ENCODE data around the gene S100A13. TPM values are rescaled to one million over a fixed set of nuclear protein-coding genes. Genes with fewer than 3 reads are reported as not detected.

The S100A13 gene
- polyA plus RNA-seq, 1 experiment, result 313 TPM

- ChIA-PET CTCF (interaction anchor here (1.1 to 2.7 kb wide), 7 partner anchors 12 to 129 kb away, joined by 3 to 10 read pairs (median 3); partner anchors contain the start of gene S100A13), POLR2A (no interaction called here)
- TF ChIP-seq CTCF (IDR thresholded peaks at IDR 0.05; ENCODE audit: insufficient read depth, low read depth, low read length), result no peak
- Histone ChIP-seq H3K36me3 (ENCODE audit: control insufficient read depth, insufficient read depth, low read length) (peaks cover 26% of the 10 kb centered on the region), H3K27me3 (ENCODE audit: control insufficient read depth, insufficient read depth, low read length) (no peaks in the 10 kb centered on the region), H3K4me3 (ENCODE audit: low read depth, low read length) (no peak overlapping the region)
- DNase-seq (ENCODE audit: low read depth), result no peak
Observed at GRCh38 chr1:153639280-153639679, 12.0 kb upstream of the S100A13 start.

- ChIA-PET POLR2A (no interaction called here), CTCF (interaction anchor here (1.3 to 1.4 kb wide), 2 partner anchors 9 to 128 kb away, joined by 4 to 5 read pairs; no protein-coding TSS in a partner anchor)
- peaks cover 26% of the 10 kb centered on the region for H3K36me3 ChIP-seq (ENCODE audit: control insufficient read depth, insufficient read depth, low read length)
- DNase-seq (ENCODE audit: low read depth), result no peak
- no peak for TF ChIP-seq CTCF (IDR thresholded peaks at IDR 0.05; ENCODE audit: insufficient read depth, low read depth, low read length)
- H3K4me3 ChIP-seq (ENCODE audit: low read depth, low read length), result no peak overlapping the region
- no peaks in the 10 kb centered on the region for H3K27me3 ChIP-seq (ENCODE audit: control insufficient read depth, insufficient read depth, low read length)
Observed at GRCh38 chr1:153638261-153638660, 11.0 kb upstream of the S100A13 start.

- Histone ChIP-seq H3K27me3 (ENCODE audit: control insufficient read depth, insufficient read depth, low read length) (no peaks in the 10 kb centered on the region), H3K36me3 (ENCODE audit: control insufficient read depth, insufficient read depth, low read length) (peaks cover 18% of the 10 kb centered on the region), H3K4me3 (ENCODE audit: low read depth, low read length) (no peak overlapping the region)
- TF ChIP-seq CTCF (IDR thresholded peaks at IDR 0.05; ENCODE audit: insufficient read depth, low read depth, low read length), result no peak
- DNase-seq (ENCODE audit: low read depth), result no peak
- ChIA-PET POLR2A (no interaction called here), CTCF (interaction anchor here (0.6 kb wide), 1 partner anchor 223 kb away, joined by 3 read pairs; no protein-coding TSS in a partner anchor)
Observed at GRCh38 chr1:153636312-153636711, 9.0 kb upstream of the S100A13 start.

GRCh38 chr1:153635872-153636271 is 8.6 kb upstream of the S100A13 start:
- peaks cover 16% of the 10 kb centered on the region for H3K36me3 ChIP-seq (ENCODE audit: control insufficient read depth, insufficient read depth, low read length)
- no peak for DNase-seq (ENCODE audit: low read depth)

More at GRCh38 chr1:153635872-153636271, 8.6 kb upstream of the S100A13 start:
- no peak overlapping the region for H3K4me3 ChIP-seq (ENCODE audit: low read depth, low read length)
- ChIA-PET POLR2A (interaction anchor here (0.5 kb wide), 1 partner anchor 36 kb away, joined by 5 read pairs; no protein-coding TSS in a partner anchor), CTCF (interaction anchor here (0.6 to 1.4 kb wide), 3 partner anchors 15 to 284 kb away, joined by 3 to 4 read pairs (median 3); no protein-coding TSS in a partner anchor)
- TF ChIP-seq CTCF (IDR thresholded peaks at IDR 0.05; ENCODE audit: insufficient read depth, low read depth, low read length), result no peak
- H3K27me3 ChIP-seq (ENCODE audit: control insufficient read depth, insufficient read depth, low read length), result no peaks in the 10 kb centered on the region

All from BJ (cell line).